ENCODE data around the gene ALDH1L2.
"Not testable (repeated sequence)": the region's sequence is repeated elsewhere in the genome, so short reads cannot be mapped to it uniquely, and the experiment has no call there.

ALDH1L2 gene

DNA sequence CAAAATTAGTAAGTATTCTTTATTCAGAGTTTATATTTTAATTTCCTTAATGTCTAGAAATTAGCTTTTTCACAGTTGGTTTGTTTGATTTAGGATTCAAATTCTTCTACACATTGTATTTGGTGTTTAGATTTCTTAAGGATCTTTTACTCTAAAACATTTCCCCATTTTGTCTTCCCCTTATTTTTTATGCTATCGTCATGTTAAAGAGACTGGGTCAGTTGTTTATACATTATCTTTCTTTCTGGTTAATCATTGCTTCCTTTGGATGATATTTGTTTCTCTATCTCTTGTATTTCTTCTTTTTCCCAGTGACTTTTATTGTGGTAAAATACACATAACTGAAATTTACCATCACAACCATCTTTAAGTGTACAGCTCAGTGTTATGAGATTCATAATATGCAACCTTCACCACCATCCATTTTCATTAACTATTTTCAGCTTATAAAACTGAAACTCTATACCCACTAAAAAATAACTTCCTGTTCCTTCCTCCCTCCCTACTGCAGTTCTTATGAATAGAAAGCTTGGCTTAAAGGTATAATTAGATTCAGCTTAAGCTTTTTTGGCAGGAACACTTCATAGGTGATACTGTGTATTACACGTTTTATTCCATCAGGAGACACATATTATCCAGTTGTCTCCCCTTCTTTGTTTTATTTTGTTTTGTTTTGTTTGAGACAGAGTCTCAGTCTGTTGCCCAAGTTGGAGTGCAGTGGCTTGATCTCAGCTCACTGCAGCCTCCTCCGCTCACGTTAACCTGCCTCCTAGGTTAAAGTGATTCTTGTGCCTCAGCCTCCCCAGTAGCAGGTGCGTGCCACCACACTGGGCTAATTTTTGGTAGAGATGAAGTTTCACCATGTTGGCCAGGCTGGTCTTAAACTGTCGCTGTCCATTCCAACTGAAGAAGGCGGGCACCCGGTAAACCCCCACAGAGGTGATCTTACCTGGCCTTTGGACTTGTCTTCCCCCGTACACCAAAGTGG lies 53.1 kb downstream of the ALDH1L2 start:
- FAIRE-seq: no peak

DNA sequence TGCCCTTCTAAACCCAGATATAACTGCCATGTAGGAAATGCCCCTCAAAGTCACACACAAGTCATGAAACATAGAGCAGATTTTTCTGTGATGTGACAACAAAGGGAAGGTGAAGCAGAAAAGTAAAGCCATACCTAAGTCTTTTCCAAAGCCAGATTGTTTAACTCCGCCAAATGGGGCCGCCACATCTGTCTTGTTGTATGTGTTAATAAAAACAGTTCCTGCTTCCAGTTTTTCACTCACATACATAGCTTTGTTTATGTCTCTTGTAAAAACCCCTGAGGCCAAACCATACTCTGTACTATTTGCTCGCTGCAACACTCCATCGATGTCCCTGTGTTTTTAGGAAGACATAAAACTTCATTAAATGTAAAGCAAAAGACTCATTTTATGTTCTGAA lies 57.8 kb downstream of the ALDH1L2 start:
- FAIRE-seq: no peak

DNA sequence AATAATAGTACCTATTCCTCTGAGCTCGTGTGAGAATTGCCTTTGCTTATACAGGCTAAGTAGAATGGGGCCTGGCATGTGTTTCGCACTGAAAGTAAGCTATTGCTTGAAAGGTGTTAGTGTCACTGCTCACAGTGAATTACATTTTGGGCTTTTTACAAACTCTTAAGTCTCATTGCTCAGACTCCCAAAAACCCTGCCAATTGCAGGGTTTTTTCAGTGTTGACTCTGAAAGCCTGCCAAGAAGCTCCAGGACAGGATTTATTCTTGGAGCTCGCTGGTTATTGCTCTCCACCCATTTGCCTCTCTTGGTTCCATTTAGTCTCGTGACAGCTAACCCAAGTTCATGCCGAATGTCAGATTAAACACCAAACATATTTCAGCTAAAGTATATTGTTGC lies 58.4 kb downstream of the ALDH1L2 start:
- peak; percentile 29 for FAIRE-seq

DNA sequence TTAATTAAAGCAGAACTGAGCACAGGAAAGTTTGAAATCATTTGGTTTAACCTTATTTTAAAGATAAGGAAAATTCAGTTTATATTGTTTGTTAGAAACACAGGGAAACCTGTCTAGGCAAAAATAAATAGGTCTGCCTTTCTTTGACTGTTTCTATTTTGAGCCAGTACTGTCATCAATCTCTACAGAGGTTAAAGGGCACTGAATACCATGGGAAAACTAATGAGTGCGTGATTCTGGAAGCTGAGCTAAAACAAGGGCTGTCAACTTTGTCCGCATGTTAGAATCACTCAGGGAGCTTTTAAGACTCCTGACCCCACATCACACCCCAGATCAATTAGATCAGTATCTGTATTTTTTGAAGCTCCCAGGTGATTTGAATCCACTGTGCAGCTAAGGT lies 59.3 kb downstream of the ALDH1L2 start:
- no peak for FAIRE-seq

DNA sequence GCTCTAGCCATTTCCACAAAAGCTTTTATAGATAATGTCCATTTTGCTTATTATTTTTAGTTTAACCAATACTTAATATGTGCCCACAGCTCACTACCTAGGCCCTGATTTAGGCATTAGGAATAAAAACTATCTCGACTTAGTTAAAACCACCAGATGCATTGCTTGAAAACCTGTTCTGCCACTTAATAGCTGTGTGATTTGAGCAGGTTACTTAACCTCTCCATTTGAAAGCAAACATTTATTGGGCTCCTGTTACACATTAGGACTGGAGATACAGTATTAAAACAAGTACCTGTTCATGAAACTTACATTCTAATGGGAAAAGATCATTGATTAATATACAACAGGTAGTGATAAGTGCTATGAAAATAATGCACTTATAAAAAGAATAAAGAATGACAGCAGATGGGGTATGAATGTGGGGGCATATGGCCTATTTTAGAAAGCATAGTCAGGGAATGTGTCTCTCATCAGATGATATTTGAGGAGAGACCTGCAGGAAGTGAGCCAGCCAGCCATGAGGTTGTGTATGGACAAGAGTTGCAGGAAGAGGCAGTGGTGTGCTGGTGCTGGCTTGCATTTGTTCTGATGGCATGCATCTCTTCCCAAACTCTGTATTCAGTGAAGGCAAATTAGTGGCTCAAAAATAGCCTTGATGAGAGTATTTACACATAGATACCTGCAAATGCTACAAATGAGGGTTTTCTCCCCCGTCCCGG lies 63.9 kb downstream of the ALDH1L2 start:
- FAIRE-seq: no peak

DNA sequence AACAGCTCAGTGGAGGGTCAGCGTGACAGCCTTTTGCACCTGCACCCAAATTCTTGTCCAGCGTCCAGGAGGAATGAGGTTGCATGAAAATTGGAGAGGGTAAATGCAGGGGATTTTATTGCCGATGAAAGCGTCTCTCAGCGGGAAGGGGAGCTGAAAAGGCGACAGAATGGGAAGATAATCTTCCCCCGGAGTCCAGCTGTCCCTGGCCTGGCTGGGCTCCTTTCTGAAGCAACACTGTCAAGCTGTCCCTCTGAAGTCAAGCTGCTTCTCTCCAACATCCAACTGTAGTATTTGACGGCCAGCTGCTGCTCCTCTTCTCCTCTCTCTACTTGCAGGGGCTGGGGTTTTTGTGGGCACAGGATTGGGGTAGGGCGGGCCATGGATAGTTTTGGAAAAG lies 65.5 kb downstream of the ALDH1L2 start:
- no peak for FAIRE-seq

DNA sequence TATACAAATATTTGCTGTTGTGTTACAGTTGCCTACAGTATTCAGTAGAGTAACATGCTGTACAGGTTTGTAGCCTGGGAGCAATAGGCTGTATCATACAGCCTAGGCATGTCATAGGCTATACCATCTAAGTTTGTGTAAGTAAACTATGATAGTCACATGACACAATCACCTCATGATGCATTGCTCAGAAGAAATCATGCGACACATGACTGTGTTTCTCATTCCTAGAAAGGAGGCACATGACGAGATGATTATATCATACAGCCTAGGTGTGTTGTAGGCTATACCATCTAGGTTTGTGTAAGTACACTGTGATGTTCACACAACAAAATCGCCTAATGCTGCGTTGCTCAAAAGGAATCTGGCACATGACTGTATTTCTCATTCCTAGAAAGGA lies 66.2 kb downstream of the ALDH1L2 start:
- no peak for FAIRE-seq

DNA sequence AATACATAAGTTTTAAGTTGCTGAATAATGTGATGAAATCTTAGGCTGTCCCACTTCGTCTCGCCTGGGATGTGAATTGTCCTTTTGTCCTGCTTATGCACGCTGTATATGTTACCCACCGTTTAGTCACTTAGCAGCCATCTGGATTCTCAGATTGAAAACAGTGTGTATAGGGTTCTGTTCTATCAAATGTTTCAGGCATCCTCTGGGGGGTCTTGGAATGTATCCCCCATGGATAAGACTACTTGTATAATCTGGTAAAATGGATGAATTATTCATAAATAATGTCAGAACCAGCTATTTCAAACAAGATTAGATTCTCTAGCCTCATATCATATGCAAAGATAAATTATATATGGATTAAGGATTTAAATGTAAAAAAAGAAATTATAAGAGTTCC lies 68.7 kb downstream of the ALDH1L2 start:
- no peak for FAIRE-seq

DNA sequence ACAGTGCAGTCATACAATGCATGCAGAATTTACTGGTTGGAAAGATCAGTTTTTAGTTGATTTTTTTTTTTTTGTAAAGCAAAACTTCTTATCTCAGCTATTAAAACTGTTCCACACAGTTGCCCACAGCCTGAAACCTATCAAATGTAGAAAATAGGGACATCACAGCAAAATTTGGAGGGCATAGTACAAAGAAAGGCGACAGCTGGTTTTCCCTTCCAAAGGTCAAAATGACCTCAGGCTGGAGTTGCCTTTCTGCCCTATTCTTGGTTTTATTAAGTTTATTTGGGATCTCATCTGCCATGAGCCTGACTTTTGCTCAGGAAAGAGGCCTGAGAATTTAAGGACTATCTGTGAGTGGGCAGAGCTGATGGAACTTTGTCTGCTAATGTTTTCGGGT lies 69.7 kb downstream of the ALDH1L2 start:
- FAIRE-seq: no peak

DNA sequence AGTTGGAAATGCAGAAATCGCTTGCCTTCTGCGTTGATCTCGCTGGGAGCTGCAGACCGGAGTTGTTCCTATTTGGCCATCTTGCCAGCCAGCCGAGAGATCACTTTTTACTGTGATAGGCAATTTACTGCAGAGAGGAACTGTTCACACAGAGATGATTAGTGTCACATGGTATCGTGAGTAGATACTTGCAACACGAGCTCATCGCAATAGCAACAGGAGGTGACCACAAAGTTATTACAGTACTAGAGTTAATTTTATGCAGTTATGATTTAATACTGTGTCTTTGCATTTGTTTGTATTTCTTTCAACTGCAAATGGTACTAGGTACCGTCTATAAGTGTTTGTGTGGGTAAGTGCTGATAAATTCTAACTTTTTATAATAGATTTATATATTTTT lies 70.4 kb downstream of the ALDH1L2 start:
- FAIRE-seq: no peak

DNA sequence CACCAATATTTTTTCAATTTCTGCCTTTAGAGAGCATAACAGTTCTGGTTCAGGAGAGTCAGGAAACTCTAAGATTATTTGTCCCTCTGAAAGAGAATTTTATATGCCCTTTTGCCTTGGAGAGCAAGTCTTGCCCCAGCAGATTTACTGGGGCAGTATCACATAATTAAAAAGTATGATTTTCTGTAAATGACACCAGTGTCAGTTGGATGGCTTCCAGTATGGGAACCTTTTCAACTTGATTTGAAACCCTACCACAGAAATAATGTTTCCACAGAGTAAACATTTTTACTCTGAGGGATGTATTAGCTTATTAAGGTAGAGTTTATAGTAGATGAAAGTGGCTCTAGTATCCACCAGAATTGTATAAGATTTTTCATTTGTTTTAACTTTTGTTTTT lies 82.8 kb downstream of the ALDH1L2 start:
- no peak for FAIRE-seq

DNA sequence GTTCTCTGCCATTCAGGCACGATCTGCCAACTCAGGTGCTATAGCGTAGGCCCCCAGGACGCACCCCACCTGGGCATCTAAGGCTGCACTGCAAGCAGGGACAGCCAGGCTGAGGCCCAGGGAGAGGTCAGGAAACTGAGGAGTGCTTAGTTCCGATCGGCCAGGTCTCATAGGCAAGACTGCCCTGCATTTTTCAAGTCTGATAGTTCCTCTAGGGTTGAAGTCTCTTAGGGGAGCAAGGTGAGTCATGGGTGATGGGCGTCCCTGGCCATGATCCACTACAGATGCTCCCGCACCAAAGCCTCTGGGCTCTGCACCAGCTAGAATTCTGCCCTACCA lies 84.9 kb downstream of the ALDH1L2 start:
- FAIRE-seq: no peak

DNA sequence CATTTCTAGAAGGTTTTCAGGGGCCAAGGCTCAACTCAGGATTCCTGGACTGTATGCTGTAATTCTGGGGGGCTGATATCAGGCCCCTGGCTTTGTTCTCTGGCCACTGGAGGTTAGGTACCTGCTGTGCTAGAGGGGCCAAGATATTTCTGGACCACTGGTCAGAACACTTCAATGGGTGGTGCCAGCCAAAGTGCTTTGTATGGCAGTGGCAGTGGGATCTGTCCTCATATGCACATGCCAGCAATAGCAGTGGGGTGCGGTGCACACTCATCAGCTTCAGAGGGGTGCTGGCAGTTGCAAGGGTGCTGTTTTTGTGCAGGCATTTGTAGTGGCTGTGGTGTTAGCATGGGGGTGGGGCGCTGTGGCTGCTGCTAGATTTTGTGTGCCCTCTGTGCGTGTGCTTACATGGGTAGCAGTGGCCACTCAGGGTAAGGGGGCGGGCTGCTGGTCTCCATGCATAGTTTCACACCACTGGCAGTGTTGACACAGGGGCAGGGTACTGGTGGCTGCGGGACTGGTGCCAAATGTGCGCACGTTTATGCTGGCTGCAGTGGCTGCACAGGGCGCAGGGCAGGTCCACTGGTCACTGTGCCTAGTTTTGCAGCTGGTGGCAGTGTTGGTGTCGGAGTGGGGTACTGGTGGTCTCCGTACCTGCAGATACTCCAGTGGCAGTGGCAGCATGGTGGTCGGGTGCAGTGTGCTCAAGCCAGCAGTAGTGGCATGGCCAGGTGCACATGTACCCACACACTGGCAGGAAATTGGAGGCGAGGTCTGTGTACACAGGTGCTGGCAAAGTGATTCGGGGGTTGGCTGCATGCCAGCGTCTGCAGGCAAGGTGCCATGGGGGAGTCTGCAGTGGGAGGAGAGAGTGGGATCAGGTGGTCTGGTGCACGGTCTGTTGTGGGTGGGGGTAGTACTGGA lies 85.6 kb downstream of the ALDH1L2 start:
- FAIRE-seq: no peak

DNA sequence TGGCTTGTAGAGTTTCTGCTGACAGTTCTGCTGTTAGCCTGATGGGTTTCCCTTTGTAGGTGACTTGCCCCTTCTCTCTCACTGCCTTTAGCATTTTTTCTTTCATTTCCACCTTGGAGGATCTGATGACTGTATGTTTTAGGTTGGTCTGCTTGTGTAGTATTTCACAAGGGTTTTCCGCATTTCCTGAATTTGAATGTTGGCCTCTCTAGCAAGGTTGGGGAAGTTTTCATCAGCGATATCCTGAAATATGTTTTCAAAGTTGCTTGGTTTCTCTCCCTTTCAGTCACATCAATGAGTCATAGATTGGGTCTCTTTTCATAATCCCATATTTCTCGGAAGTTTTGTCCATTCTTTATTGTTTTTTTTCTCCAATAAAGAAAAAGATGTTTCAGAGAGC lies 86.7 kb downstream of the ALDH1L2 start:
- no peak for FAIRE-seq

DNA sequence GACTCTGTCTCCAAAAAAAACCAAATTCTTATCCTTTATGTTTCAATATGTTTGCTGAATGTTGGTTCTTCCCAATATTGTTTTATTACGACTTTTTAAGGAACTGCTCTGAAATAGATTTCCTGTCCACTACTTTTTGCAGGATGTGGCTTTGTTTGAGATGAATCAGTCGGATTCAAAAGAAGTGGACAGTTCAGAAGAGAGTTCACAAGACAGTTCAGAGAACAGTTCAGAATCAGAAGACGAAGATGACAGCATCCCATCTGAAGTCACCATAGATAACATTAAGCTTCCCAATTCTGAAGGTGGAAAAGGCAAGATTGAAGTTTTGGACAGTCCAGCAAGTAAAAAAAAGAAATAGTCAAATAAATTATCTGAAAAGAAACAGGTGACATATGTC lies 89.9 kb downstream of the ALDH1L2 start:
- FAIRE-seq: no peak

DNA sequence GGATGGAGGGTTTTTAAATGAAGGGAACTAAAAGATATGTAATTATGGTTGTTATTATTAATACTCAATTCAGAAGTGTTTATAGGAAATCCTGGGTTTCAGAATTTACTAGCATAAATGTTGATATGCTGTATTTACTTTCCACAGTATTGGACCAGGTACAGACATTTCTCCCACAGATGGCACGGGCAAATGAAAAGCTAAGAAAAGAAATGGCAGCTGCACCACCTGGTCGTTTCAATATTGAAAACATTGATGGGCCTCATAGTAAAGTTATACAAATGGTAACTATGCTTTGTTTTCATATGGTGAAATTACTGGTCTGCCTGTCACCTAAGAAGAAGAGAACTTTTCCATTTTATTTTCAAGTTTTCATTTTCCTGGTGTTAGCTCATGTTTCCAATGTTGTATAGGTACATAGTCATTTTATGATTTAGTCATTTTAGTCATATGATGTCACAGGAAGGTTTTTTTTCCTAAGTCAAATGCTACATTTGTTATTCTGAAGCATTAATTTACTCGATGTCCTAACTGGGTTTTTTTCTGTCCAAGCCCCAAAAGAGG lies 92.6 kb downstream of the ALDH1L2 start:
- FAIRE-seq: no peak

DNA sequence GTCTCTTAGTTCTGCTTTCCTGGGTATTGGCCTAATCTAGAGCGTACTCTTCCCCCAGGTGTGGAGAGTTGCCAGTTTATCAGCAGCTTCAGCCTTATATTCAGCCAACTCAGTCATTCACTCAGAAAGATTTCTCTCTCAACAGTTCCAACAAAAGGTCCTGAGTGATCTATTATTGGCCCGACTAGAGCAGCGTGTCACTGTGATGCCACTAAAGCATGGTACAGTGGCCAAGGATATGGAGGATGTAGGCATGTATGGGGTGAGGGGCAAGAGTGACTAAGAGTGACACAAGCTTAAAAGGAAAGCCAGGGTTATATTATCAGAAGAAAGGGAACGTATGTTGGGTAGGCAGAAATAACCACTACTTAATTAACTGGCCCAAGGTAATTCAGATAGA lies 93.3 kb downstream of the ALDH1L2 start:
- no peak for FAIRE-seq

DNA sequence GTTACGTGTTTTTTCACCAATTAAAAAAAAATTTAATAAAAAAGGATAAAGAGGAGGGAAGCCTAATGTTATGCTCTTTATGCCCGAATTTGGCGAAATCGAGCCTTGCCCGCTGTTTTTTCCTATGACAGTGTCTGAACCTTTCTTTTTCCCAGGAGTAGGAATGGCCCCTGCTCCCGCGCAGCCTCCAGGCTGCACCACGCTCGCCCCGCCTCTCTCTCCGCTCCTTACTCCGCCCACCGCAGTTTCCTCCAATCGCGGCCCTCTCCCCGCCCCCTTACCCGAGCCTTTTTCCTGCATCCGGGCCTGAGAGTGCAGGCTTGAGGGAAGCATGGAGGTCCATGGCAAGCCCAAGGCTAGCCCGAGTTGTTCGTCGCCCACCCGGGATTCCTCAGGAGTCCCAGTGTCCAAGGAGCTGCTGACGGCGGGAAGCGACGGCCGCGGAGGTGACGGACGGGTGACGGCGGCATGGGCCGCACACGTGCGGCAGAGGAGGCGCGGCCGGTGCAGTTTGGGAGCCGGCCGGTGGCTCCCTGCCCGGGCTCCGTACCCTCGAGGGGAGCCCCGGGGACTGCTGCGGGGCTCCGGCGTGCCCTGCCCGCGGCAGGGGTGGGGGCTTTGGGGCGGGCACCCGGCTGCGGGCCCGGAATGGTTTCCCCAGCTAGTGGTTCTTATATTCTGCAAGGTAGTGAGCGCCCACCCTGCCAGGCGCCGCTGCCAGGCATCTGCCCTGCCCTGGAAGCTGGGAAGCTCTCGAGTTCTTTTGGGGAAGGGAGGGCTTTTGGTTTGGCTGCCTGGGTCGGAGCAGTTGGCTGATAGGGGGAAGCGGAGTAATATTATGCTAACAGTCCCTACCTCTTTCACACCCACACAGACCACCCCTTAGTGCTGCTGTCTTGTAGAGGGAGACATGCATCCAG lies 98.0 kb downstream of the ALDH1L2 start, which contains the start of gene NOPCHAP1:
NOPCHAP1 (plus strand) TSS at position 295 of the 920 bp plus-strand sequence; CDS start at position 332, 37 bp downstream.
- FAIRE-seq: peak; percentile 76

DNA sequence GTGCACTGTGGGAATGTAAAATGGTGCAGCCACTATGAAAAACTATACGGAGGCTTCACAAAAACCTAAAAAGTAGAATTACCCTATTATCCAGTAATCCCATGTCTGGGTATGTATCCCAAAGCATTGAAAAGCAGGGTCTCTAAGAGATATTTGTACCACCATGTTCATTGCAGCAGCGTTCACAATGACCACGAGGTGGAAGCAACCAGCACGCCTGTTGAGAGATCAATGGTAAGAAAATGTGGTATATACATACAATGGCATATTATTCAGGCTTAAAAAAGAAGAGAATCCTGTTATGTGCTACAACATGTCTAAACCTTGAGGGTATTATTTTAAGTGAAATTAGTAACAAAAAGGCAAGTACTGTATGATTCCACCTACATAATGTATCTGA lies 99.1 kb downstream of the ALDH1L2 start:
- FAIRE-seq: no peak

DNA sequence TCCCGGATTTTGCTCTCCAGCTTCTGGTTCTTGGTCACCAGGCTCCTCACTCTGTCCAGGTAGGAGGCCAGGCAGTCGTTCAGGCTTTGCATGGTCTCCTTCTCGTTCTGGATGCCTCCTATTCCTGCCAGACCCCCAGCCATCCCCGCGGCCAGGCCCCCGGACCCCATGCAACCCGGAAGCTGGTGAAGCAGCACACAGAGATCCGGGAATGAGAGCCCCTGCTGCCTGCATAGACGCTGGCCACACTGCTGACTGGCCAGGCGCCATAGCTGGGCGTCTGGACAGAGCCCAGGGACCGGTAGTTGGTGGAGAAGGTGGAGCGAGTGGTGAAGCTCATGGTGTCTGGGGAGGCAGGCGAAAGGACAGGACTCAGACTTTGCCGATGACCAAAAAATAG lies 106.6 kb downstream of the ALDH1L2 start:
- not testable (repeated sequence) for FAIRE-seq

DNA sequence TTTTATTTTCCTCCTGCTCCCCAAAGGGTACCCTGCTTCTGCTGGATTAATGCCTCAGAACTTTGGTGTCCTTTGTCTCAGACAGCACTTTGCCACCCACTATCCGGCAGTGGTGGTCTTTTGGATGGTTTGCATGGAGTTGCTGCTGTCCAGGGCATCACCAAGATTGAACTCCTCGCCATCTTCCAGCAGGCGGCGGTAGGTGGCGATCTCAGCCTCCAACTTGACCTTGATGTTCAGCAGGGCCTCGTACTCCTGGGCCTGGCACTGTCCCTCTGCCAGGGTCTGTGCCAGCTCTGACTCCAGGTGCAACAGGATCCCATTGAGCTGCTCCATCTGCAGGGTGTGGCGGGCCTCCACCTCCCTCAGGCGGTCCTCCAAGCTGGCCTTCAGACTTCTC lies 107.6 kb downstream of the ALDH1L2 start:
- FAIRE-seq: no peak
